Mammary epithelial cell (primary cell): Measurements from ENCODE around the gene ABTB2.

Source experiments
- EZH2 ChIP-seq: IDR thresholded peaks from 2 replicates; pipeline ENCODE4 v1.6.1; 2012; ENCODE audit warnings: low read length, inconsistent platforms, borderline replicate concordance
- TF ChIP-seq, protein P1 (sequence below), 2 donors: IDR thresholded peaks in 1 of 2; conservative IDR thresholded peaks in 1 of 2; 2 replicates each; pipeline ENCODE4 v1.5.1; 2011 to 2012; ENCODE audit warnings: inconsistent platforms in 2 of 2, low read length in 2 of 2, mild to moderate bottlenecking in 2 of 2, control low read depth in 1 of 2, low read depth in 1 of 2; ENCODE audit not compliant: insufficient read depth in 1 of 2; ENCODE audit errors: extremely low read depth in 1 of 2

- no peak for TF ChIP-seq EZH2
- TF ChIP-seq, protein P1, sequence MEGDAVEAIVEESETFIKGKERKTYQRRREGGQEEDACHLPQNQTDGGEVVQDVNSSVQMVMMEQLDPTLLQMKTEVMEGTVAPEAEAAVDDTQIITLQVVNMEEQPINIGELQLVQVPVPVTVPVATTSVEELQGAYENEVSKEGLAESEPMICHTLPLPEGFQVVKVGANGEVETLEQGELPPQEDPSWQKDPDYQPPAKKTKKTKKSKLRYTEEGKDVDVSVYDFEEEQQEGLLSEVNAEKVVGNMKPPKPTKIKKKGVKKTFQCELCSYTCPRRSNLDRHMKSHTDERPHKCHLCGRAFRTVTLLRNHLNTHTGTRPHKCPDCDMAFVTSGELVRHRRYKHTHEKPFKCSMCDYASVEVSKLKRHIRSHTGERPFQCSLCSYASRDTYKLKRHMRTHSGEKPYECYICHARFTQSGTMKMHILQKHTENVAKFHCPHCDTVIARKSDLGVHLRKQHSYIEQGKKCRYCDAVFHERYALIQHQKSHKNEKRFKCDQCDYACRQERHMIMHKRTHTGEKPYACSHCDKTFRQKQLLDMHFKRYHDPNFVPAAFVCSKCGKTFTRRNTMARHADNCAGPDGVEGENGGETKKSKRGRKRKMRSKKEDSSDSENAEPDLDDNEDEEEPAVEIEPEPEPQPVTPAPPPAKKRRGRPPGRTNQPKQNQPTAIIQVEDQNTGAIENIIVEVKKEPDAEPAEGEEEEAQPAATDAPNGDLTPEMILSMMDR (conservative IDR thresholded peaks at IDR 0.05 in 1 of 2, IDR thresholded peaks at IDR 0.05 in 1 of 2; ENCODE audit: extremely low read depth in 1 of 2, insufficient read depth in 1 of 2, low read depth in 1 of 2, low read length in 2 of 2), result no peak
Measured at GRCh38 chr11:34305193-34305592, 52.6 kb downstream of the ABTB2 start.
